Smooth muscle cell (in vitro differentiated cells): ENCODE results near the gene HAGHL. TPM values are rescaled to one million over a fixed set of nuclear protein-coding genes. Genes with fewer than 3 reads are reported as not detected.

Experiments
- DNase-seq: peaks from one replicate; lab custom pipeline; 2025; ENCODE audit not compliant: unreplicated experiment; lab: John Stamatoyannopoulos, UW
- H2AFZ ChIP-seq: fragments of 200-600 bp; sonication (generic); 2 replicates; pipeline ENCODE4 v1.6.0; 2016; ENCODE audit warnings: antibody characterized with exemption, low read depth, mild to moderate bottlenecking
- H3F3A ChIP-seq: fragments of 200-600 bp; sonication (generic); 2 replicates; pipeline ENCODE4 v1.6.0; 2017; ENCODE audit warnings: antibody characterized with exemption, low read depth
- H3K27ac ChIP-seq: fragments of 200-600 bp; sonication (generic); 2 replicates; pipeline ENCODE4 v1.5.1; 2016; ENCODE audit warnings: low read depth, mild to moderate bottlenecking
- H3K27me3 ChIP-seq: fragments of 200-600 bp; sonication (generic); 2 replicates; pipeline ENCODE4 v1.6.1; 2016; ENCODE audit warnings: low read depth, mild to moderate bottlenecking
- H3K36me3 ChIP-seq: fragments of 200-600 bp; sonication (generic); 2 replicates; pipeline ENCODE4 v1.5.1; 2016; ENCODE audit warnings: low read depth
- H3K4me1 ChIP-seq: fragments of 200-600 bp; sonication (generic); 2 replicates; pipeline ENCODE4 v1.5.1; 2016; ENCODE audit warnings: low read depth
- H3K4me2 ChIP-seq: fragments of 200-600 bp; sonication (generic); 2 replicates; pipeline ENCODE4 v1.6.0; 2016; ENCODE audit warnings: mild to moderate bottlenecking
- H3K4me3 ChIP-seq: fragments of 200-600 bp; sonication (generic); 2 replicates; pipeline ENCODE4 v1.5.1; 2016; ENCODE audit warnings: mild to moderate bottlenecking
- H3K79me2 ChIP-seq: fragments of 200-600 bp; sonication (generic); 2 replicates; pipeline ENCODE4 v1.6.0; 2016; ENCODE audit warnings: low read depth, mild to moderate bottlenecking
- H3K9ac ChIP-seq: fragments of 200-600 bp; sonication (generic); 2 replicates; pipeline ENCODE4 v1.6.0; 2016; ENCODE audit warnings: low read depth
- H3K9me3 ChIP-seq: fragments of 200-600 bp; sonication (generic); replicated peaks from 2 replicates; pipeline ENCODE4 v1.5.1; 2016; ENCODE audit warnings: low read depth
- H4K20me1 ChIP-seq: fragments of 200-600 bp; sonication (generic); 2 replicates; pipeline ENCODE4 v1.6.0; 2016; ENCODE audit warnings: low read depth
- CTCF ChIP-seq: fragments of 200-600 bp; sonication (generic); IDR thresholded peaks from 2 replicates; pipeline ENCODE4 v1.5.1; 2017; ENCODE audit warnings: borderline replicate concordance, mild to moderate bottlenecking, antibody characterized with exemption; ENCODE audit not compliant: insufficient read depth, poor library complexity, severe bottlenecking
- WGBS: methylation state at CpG from one replicate; pipeline ENCODE4 v1.1.7; 2016; ENCODE audit warnings: low lambda C conversion rate; 5-methylcytosine and 5-hydroxymethylcytosine counted together
- polyA plus RNA-seq: library from polyadenylated mRNA; unstranded; fragments of >200 nt; fragmentation: Nextera tagmentation; extraction: Ambion mirVana; gene quantifications from 2 replicates; pipeline ENCODE4 v1.2.1, GENCODE V29; 2016
- total RNA-seq: library from RNA; depleted of rRNA; stranded (reverse); fragments of >200 nt; gene quantifications from 2 replicates; pipeline ENCODE4 v1.2.3, GENCODE V29; 2014

The HAGHL gene
- total and polyA plus RNA-seq, 2 experiments from 2014 or later, result 3.2 to 23.1 TPM

DNA sequence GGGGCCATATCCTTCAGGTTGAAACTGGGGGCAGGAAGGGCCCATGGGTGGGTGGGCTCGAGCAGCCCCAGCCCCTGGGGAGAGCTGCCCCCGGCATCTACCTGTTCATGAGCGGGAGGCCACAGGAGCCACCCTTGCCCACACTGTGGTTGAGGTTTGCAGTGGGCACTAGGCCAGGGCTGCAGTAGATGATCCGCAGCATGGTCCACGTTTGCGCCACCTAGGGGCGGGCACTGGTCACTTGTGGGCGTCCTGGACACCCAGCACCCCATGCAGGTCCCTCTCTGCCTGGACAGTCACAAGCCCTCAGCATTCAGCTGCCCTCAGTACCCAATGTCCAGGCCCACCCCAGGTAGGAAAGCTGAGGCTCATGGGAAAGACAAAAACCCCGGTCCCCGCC, 40.9 kb upstream of the HAGHL start:
- Histone ChIP-seq H3K4me1 (peaks cover 22% of the 10 kb centered on the region), H3K4me2 (no peak overlapping the region), H2AFZ (no peak overlapping the region), H3K9ac (no peak overlapping the region), H3K36me3 (no peaks in the 10 kb centered on the region), H3K27me3 (no peaks in the 10 kb centered on the region), H3K4me3 (no peak overlapping the region), H3K79me2 (peaks cover 38% of the 10 kb centered on the region), H3F3A (no peaks in the 10 kb centered on the region), H3K27ac (no peak overlapping the region), H3K9me3 (no peaks in the 10 kb centered on the region), H4K20me1 (peaks cover 27% of the 10 kb centered on the region)
- no peak for DNase-seq
- TF ChIP-seq CTCF, result peak; percentile 34
- 80% methylated on average over 9 of the region's 10 CpGs for WGBS

GRCh38 chr16:686459-687260, 40.2 kb upstream of the HAGHL start:
- H3K4me2 ChIP-seq, result no peak overlapping the region
- H3K4me1 ChIP-seq, result peaks cover 15% of the 10 kb centered on the region
- H3K4me3 ChIP-seq, result no peak overlapping the region
- no peaks in the 10 kb centered on the region for H3K36me3 ChIP-seq
- peaks cover 31% of the 10 kb centered on the region for H3K79me2 ChIP-seq
- 98% methylated on average over 51 of the region's 51 CpGs for WGBS
- no peak for TF ChIP-seq CTCF
- no peak overlapping the region for H2AFZ ChIP-seq
- DNase-seq, result no peak
- H3K27me3 ChIP-seq, result peaks cover 6% of the 10 kb centered on the region
- no peak overlapping the region for H3K27ac ChIP-seq
- H3K9ac ChIP-seq, result no peak overlapping the region
- H3F3A ChIP-seq, result no peaks in the 10 kb centered on the region
- peaks cover 20% of the 10 kb centered on the region for H4K20me1 ChIP-seq
- H3K9me3 ChIP-seq, result no peaks in the 10 kb centered on the region

DNA sequence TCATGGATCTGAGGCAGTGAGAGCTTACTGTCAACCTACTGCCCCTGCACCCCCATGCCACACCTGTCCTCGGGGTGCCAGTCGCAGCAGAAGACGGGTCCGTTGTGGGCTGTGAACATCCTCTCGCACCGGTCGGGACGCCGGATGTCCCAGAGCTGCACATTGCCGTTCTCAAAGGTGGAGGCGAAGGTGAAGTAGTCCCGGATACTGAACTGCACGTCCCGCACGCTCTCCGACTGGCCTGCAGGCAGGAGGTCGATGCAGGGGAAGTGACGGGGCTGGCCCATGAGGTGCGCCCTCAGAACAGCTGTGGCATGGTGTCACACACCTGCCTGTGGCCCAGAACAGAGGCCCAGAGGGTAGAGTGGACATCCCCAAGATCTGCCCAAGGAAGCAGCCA, 39.4 kb upstream of the HAGHL start:
- 93% methylated on average over 18 of the region's 19 CpGs for WGBS
- Histone ChIP-seq H3K27me3 (peaks cover 15% of the 10 kb centered on the region), H3K79me2 (peaks cover 23% of the 10 kb centered on the region), H3F3A (no peaks in the 10 kb centered on the region), H3K36me3 (no peaks in the 10 kb centered on the region), H2AFZ (no peak overlapping the region), H3K9me3 (no peaks in the 10 kb centered on the region), H3K4me1 (peaks cover 15% of the 10 kb centered on the region), H3K4me2 (no peak overlapping the region), H3K9ac (no peak overlapping the region), H3K4me3 (no peak overlapping the region), H4K20me1 (peaks cover 11% of the 10 kb centered on the region), H3K27ac (no peak overlapping the region)
- no peak for TF ChIP-seq CTCF
- no peak for DNase-seq
